Measurements from ENCODE around the gene DAND5.
A peak's percentile ranks its signal among the peaks of the same experiment; 100 is the strongest.
"Not testable (repeated sequence)": the region's sequence is repeated elsewhere in the genome, so short reads cannot be mapped to it uniquely, and the experiment has no call there.

DAND5 gene

GRCh38 chr19:12975221-12975741 is 5.9 kb downstream of the DAND5 start:
- no peak for TF ChIP-seq POLR2A (IDR thresholded peaks at IDR 0.05; ENCODE audit: extremely low read depth, insufficient read length)
- no peak for DNase-seq (ENCODE audit: low read depth)
- no peak overlapping the region for H3K4me3 ChIP-seq (ENCODE audit: low read depth, low read length)

GRCh38 chr19:12976109-12976508 is 6.7 kb downstream of the DAND5 start:
- H3K4me3 ChIP-seq (ENCODE audit: low read depth, low read length); DNase-seq (ENCODE audit: low read depth): not testable (repeated sequence)

GRCh38 chr19:12979974-12980373 is 10.6 kb downstream of the DAND5 start:
- H3K4me3 ChIP-seq (ENCODE audit: low read depth, low read length) = no peak overlapping the region
- TF ChIP-seq MYC (IDR thresholded peaks at IDR 0.05; ENCODE audit: low read depth, low read length) (no peak), CTCF (IDR thresholded peaks at IDR 0.05; ENCODE audit: low read depth, low read length) (no peak), POLR2A (IDR thresholded peaks at IDR 0.05; ENCODE audit: extremely low read depth, insufficient read length) (no peak), MAX (IDR thresholded peaks at IDR 0.05; ENCODE audit: low read depth, low read length) (no peak)
- no peak for DNase-seq (ENCODE audit: low read depth)

GRCh38 chr19:12982648-12983047 is 13.3 kb downstream of the DAND5 start:
- no peak overlapping the region for H3K4me3 ChIP-seq (ENCODE audit: low read depth, low read length)
- no peak for DNase-seq (ENCODE audit: low read depth)
- TF ChIP-seq MYC (IDR thresholded peaks at IDR 0.05; ENCODE audit: low read depth, low read length) = no peak
- no peak for TF ChIP-seq POLR2A (IDR thresholded peaks at IDR 0.05; ENCODE audit: extremely low read depth, insufficient read length)
- no peak for TF ChIP-seq MAX (IDR thresholded peaks at IDR 0.05; ENCODE audit: low read depth, low read length)
- no peak for TF ChIP-seq CTCF (IDR thresholded peaks at IDR 0.05; ENCODE audit: low read depth, low read length)

- no peak for DNase-seq (ENCODE audit: low read depth)
- no peak overlapping the region for H3K4me3 ChIP-seq (ENCODE audit: low read depth, low read length)
- no peak for TF ChIP-seq CTCF (IDR thresholded peaks at IDR 0.05; ENCODE audit: low read depth, low read length)
- TF ChIP-seq POLR2A (IDR thresholded peaks at IDR 0.05; ENCODE audit: extremely low read depth, insufficient read length) = no peak
- no peak for TF ChIP-seq MYC (IDR thresholded peaks at IDR 0.05; ENCODE audit: low read depth, low read length)
- TF ChIP-seq MAX (IDR thresholded peaks at IDR 0.05; ENCODE audit: low read depth, low read length) = no peak
Observed at GRCh38 chr19:12983091-12983490, 13.7 kb downstream of the DAND5 start.

- H3K4me3 ChIP-seq (ENCODE audit: low read depth, low read length) = no peak overlapping the region
- peak; percentile 66 for DNase-seq (ENCODE audit: low read depth)
- no peak for TF ChIP-seq POLR2A (IDR thresholded peaks at IDR 0.05; ENCODE audit: extremely low read depth, insufficient read length)
- peak; percentile 57 for TF ChIP-seq CTCF (IDR thresholded peaks at IDR 0.05; ENCODE audit: low read depth, low read length)
- no peak for TF ChIP-seq MAX (IDR thresholded peaks at IDR 0.05; ENCODE audit: low read depth, low read length)
Observed at GRCh38 chr19:12983542-12984142, 14.3 kb downstream of the DAND5 start.

- TF ChIP-seq MYC (IDR thresholded peaks at IDR 0.05; ENCODE audit: low read depth, low read length) = no peak
- no peak for TF ChIP-seq MAX (IDR thresholded peaks at IDR 0.05; ENCODE audit: low read depth, low read length)
- no peak for TF ChIP-seq CTCF (IDR thresholded peaks at IDR 0.05; ENCODE audit: low read depth, low read length)
- no peak for TF ChIP-seq POLR2A (IDR thresholded peaks at IDR 0.05; ENCODE audit: extremely low read depth, insufficient read length)
- no peak for DNase-seq (ENCODE audit: low read depth)
- no peak overlapping the region for H3K4me3 ChIP-seq (ENCODE audit: low read depth, low read length)
Observed at GRCh38 chr19:12984143-12984627, 14.8 kb downstream of the DAND5 start.
